ENCODE data around the gene SIM2.

The SIM2 gene

GRCh38 chr21:36790616-36791015 lies 91.7 kb downstream of the SIM2 start:
- no peaks in the 10 kb centered on the region for H3K4me1 Mint-ChIP-seq (ENCODE audit: low read depth)
- no peaks in the 10 kb centered on the region for H3K27me3 Mint-ChIP-seq
- H3K36me3 Mint-ChIP-seq (ENCODE audit: low read depth), result peaks cover 16% of the 10 kb centered on the region
- H3K4me3 Mint-ChIP-seq, result no peak overlapping the region
- H3K9me3 Mint-ChIP-seq, result peaks cover 4% of the 10 kb centered on the region
- no peak overlapping the region for H3K27ac Mint-ChIP-seq

GRCh38 chr21:36791180-36791579 lies 92.3 kb downstream of the SIM2 start:
- Mint-ChIP-seq H3K27ac (no peak overlapping the region), H3K4me1 (ENCODE audit: low read depth) (no peaks in the 10 kb centered on the region), H3K4me3 (no peak overlapping the region), H3K27me3 (no peaks in the 10 kb centered on the region), H3K36me3 (ENCODE audit: low read depth) (peaks cover 16% of the 10 kb centered on the region), H3K9me3 (peaks cover 6% of the 10 kb centered on the region)

- H3K27ac Mint-ChIP-seq, result no peak overlapping the region
- peaks cover 7% of the 10 kb centered on the region for H3K9me3 Mint-ChIP-seq
- peaks cover 21% of the 10 kb centered on the region for H3K36me3 Mint-ChIP-seq (ENCODE audit: low read depth)
- no peaks in the 10 kb centered on the region for H3K27me3 Mint-ChIP-seq
- H3K4me1 Mint-ChIP-seq (ENCODE audit: low read depth), result no peaks in the 10 kb centered on the region
- H3K4me3 Mint-ChIP-seq, result no peak overlapping the region
Observed at GRCh38 chr21:36791695-36792470, 93.0 kb downstream of the SIM2 start.

GRCh38 chr21:36792505-36792967 lies 93.6 kb downstream of the SIM2 start:
- no peaks in the 10 kb centered on the region for H3K4me1 Mint-ChIP-seq (ENCODE audit: low read depth)
- H3K4me3 Mint-ChIP-seq, result no peak overlapping the region
- peaks cover 26% of the 10 kb centered on the region for H3K36me3 Mint-ChIP-seq (ENCODE audit: low read depth)
- H3K9me3 Mint-ChIP-seq, result peaks cover 11% of the 10 kb centered on the region
- no peak overlapping the region for H3K27ac Mint-ChIP-seq
- H3K27me3 Mint-ChIP-seq, result no peaks in the 10 kb centered on the region

GRCh38 chr21:36796070-36796469 lies 97.2 kb downstream of the SIM2 start:
- peaks cover 28% of the 10 kb centered on the region for H3K9me3 Mint-ChIP-seq
- H3K4me1 Mint-ChIP-seq (ENCODE audit: low read depth), result no peaks in the 10 kb centered on the region
- no peak overlapping the region for H3K4me3 Mint-ChIP-seq
- no peaks in the 10 kb centered on the region for H3K27me3 Mint-ChIP-seq
- H3K27ac Mint-ChIP-seq, result no peak overlapping the region
- peaks cover 56% of the 10 kb centered on the region for H3K36me3 Mint-ChIP-seq (ENCODE audit: low read depth)

- Mint-ChIP-seq H3K36me3 (ENCODE audit: low read depth) (peaks cover 63% of the 10 kb centered on the region), H3K27ac (no peak overlapping the region), H3K27me3 (no peaks in the 10 kb centered on the region), H3K4me3 (no peak overlapping the region), H3K9me3 (peaks cover 28% of the 10 kb centered on the region), H3K4me1 (ENCODE audit: low read depth) (no peaks in the 10 kb centered on the region)
Observed at GRCh38 chr21:36798491-36798890, 99.6 kb downstream of the SIM2 start.
